WTC11 (cell line): ENCODE data around the gene STK33. TPM values are rescaled to one million over a fixed set of nuclear protein-coding genes. Genes with fewer than 3 reads are reported as not detected.

Experiments used
- ATAC-seq: fragments of 200-7000 bp; cut with Tn5 transposase; 2 replicates; pipeline ENCODE4 v1.10.0; 2021; ENCODE audit warnings: mild to moderate bottlenecking, moderate library complexity
- CTCF ChIA-PET: fragments of 300-600 bp; sonication (Branson Sonifier 250); formaldehyde crosslinking; loops from one replicate; lab custom pipeline; 2021; ENCODE audit warnings: antibody characterized with exemption; lab: Charles Lee
- POLR2A ChIA-PET: fragments of 350-600 bp; sonication (Branson Sonifier 250); formaldehyde crosslinking; loops from one replicate; lab custom pipeline; 2021; ENCODE audit warnings: antibody characterized with exemption; lab: Charles Lee
- DNase-seq: peaks from one replicate; pipeline ENCODE4 v3.0.0; 2021; ENCODE audit warnings: low spot score
- H3K27ac Mint-ChIP-seq: 2 replicates; pipeline ENCODE4 v1.8.0; 2021; ENCODE audit warnings: mixed read lengths
- H3K27me3 Mint-ChIP-seq: 2 replicates; pipeline ENCODE4 v1.8.0; 2021; ENCODE audit warnings: low read depth, mild to moderate bottlenecking, moderate library complexity, mixed read lengths
- H3K36me3 Mint-ChIP-seq: 2 replicates; pipeline ENCODE4 v1.8.0; 2021; ENCODE audit warnings: mixed read lengths
- H3K4me1 Mint-ChIP-seq: 2 replicates; pipeline ENCODE4 v1.8.0; 2022; ENCODE audit warnings: mixed read lengths
- H3K4me3 Mint-ChIP-seq: 2 replicates; pipeline ENCODE4 v1.8.0; 2021; ENCODE audit warnings: mild to moderate bottlenecking, moderate library complexity, mixed read lengths
- H3K9me3 Mint-ChIP-seq: 2 replicates; pipeline ENCODE4 v1.8.0; 2021; ENCODE audit warnings: mixed read lengths
- EMX1 ChIP-seq: fragments of 250-450 bp; sonication (Bioruptor Pico); IDR thresholded peaks from 2 replicates; pipeline ENCODE4 v1.8.0; 2021; ENCODE audit warnings: mild to moderate bottlenecking
- FOXJ3 ChIP-seq: sonication (generic); formaldehyde crosslinking; IDR thresholded peaks from 2 replicates; pipeline ENCODE4 v1.9.0; 2021; ENCODE audit warnings: missing genetic modification reagents, mild to moderate bottlenecking, borderline replicate concordance
- GABPB1 ChIP-seq: sonication (generic); formaldehyde crosslinking; IDR thresholded peaks from 2 replicates; pipeline ENCODE4 v1.8.1; 2023; ENCODE audit warnings: mild to moderate bottlenecking, missing genetic modification reagents
- MYBL2 ChIP-seq: sonication (generic); formaldehyde crosslinking; IDR thresholded peaks from 2 replicates; pipeline ENCODE4 v1.8.1; 2023; ENCODE audit warnings: mild to moderate bottlenecking, moderate library complexity, missing genetic modification reagents
- PRRX2 ChIP-seq: fragments of 250-450 bp; sonication (Bioruptor Pico); IDR thresholded peaks from 2 replicates; pipeline ENCODE4 v1.8.0; 2021; ENCODE audit warnings: mild to moderate bottlenecking
- RORB ChIP-seq: fragments of 250-450 bp; sonication (Bioruptor Pico); IDR thresholded peaks from 2 replicates; pipeline ENCODE4 v1.9.0; 2021; ENCODE audit warnings: mild to moderate bottlenecking
- SMAD4 ChIP-seq: sonication (generic); formaldehyde crosslinking; IDR thresholded peaks from 2 replicates; pipeline ENCODE4 v1.8.0; 2022; ENCODE audit warnings: mild to moderate bottlenecking, missing genetic modification reagents
- SP1 ChIP-seq: sonication (generic); formaldehyde crosslinking; conservative IDR thresholded peaks from 2 replicates; pipeline ENCODE4 v1.8.1; 2022; ENCODE audit warnings: missing genetic modification reagents
- ZNF396 ChIP-seq: fragments of 250-450 bp; sonication (Bioruptor Pico); IDR thresholded peaks from 2 replicates; pipeline ENCODE4 v1.8.0; 2021; ENCODE audit warnings: mild to moderate bottlenecking, moderate library complexity, borderline replicate concordance
- ZNF416 ChIP-seq: fragments of 250-450 bp; sonication (Bioruptor Pico); IDR thresholded peaks from 2 replicates; pipeline ENCODE4 v1.9.0; 2021; ENCODE audit warnings: mild to moderate bottlenecking, inconsistent platforms
- ZNF423 ChIP-seq: fragments of 250-450 bp; sonication (Bioruptor Pico); IDR thresholded peaks from 2 replicates; pipeline ENCODE4 v2.1.2; 2022; ENCODE audit warnings: mild to moderate bottlenecking, moderate library complexity
- ZNF532 ChIP-seq: fragments of 250-450 bp; sonication (Bioruptor Pico); IDR thresholded peaks from 2 replicates; pipeline ENCODE4 v1.9.0; 2021; ENCODE audit warnings: mild to moderate bottlenecking, borderline replicate concordance
- total RNA-seq: library from RNA; stranded (reverse); gene quantifications from 3 replicates; pipeline ENCODE4 v1.2.3, GENCODE V29; 2021
- TF ChIP-seq, protein P1 (sequence below): sonication (generic); formaldehyde crosslinking; IDR thresholded peaks from 2 replicates; pipeline ENCODE4 v1.8.1; 2022; ENCODE audit warnings: missing genetic modification reagents, borderline replicate concordance
- TF ChIP-seq, protein P2 (sequence below): sonication (generic); formaldehyde crosslinking; IDR thresholded peaks from 2 replicates; pipeline ENCODE4 v1.8.1; 2022; ENCODE audit warnings: low read depth, missing genetic modification reagents, borderline replicate concordance
- TF ChIP-seq, protein P3 (sequence below): fragments of 250-450 bp; sonication (Bioruptor Pico); IDR thresholded peaks from 2 replicates; pipeline ENCODE4 v1.9.0; 2021; ENCODE audit warnings: moderate library complexity, mild to moderate bottlenecking, inconsistent platforms, borderline replicate concordance
- TF ChIP-seq, protein P4 (sequence below): fragments of 250-450 bp; sonication (Bioruptor Pico); IDR thresholded peaks from 2 replicates; pipeline ENCODE4 v2.1.2; 2022; ENCODE audit warnings: mild to moderate bottlenecking, moderate library complexity
- TF ChIP-seq, protein P5 (sequence below): sonication (generic); formaldehyde crosslinking; IDR thresholded peaks from 2 replicates; pipeline ENCODE4 v1.8.1; 2023; ENCODE audit warnings: mild to moderate bottlenecking, missing genetic modification reagents, moderate library complexity

STK33 gene
- total RNA-seq, 1 experiment from 2014 or later, result 13.3 TPM

- CTCF ChIA-PET, result interaction anchor here (1.5 kb wide), 1 partner anchor 174 kb away, joined by 3 read pairs; no protein-coding TSS in a partner anchor
- Mint-ChIP-seq H3K27ac (no peak overlapping the region), H3K4me3 (no peak overlapping the region)
Measured at GRCh38 chr11:8392886-8393285, 201.1 kb downstream of the STK33 start.

More at GRCh38 chr11:8392886-8393285, 201.1 kb downstream of the STK33 start:
- peaks cover 29% of the 10 kb centered on the region for H3K9me3 Mint-ChIP-seq
- ATAC-seq, result no peak
- TF ChIP-seq, protein P1, sequence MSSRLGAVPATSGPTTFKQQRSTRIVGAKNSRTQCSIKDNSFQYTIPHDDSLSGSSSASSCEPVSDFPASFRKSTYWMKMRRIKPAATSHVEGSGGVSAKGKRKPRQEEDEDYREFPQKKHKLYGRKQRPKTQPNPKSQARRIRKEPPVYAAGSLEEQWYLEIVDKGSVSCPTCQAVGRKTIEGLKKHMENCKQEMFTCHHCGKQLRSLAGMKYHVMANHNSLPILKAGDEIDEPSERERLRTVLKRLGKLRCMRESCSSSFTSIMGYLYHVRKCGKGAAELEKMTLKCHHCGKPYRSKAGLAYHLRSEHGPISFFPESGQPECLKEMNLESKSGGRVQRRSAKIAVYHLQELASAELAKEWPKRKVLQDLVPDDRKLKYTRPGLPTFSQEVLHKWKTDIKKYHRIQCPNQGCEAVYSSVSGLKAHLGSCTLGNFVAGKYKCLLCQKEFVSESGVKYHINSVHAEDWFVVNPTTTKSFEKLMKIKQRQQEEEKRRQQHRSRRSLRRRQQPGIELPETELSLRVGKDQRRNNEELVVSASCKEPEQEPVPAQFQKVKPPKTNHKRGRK (CRISPR knock-in tag), result no peak
- TF ChIP-seq GABPB1 (CRISPR knock-in tag) (no peak), FOXJ3 (no peak), SP1 (CRISPR knock-in tag) (no peak), PRRX2 (no peak), ZNF423 (no peak), EMX1 (CRISPR knock-in tag) (no peak), ZNF532 (CRISPR knock-in tag) (no peak), ZNF416 (CRISPR knock-in tag) (no peak), RORB (CRISPR knock-in tag) (no peak), SMAD4 (CRISPR knock-in tag) (no peak), MYBL2 (CRISPR knock-in tag) (no peak), ZNF396 (no peak)
- TF ChIP-seq, protein P2, sequence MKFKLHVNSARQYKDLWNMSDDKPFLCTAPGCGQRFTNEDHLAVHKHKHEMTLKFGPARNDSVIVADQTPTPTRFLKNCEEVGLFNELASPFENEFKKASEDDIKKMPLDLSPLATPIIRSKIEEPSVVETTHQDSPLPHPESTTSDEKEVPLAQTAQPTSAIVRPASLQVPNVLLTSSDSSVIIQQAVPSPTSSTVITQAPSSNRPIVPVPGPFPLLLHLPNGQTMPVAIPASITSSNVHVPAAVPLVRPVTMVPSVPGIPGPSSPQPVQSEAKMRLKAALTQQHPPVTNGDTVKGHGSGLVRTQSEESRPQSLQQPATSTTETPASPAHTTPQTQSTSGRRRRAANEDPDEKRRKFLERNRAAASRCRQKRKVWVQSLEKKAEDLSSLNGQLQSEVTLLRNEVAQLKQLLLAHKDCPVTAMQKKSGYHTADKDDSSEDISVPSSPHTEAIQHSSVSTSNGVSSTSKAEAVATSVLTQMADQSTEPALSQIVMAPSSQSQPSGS (CRISPR knock-in tag), result no peak
- TF ChIP-seq, protein P3, sequence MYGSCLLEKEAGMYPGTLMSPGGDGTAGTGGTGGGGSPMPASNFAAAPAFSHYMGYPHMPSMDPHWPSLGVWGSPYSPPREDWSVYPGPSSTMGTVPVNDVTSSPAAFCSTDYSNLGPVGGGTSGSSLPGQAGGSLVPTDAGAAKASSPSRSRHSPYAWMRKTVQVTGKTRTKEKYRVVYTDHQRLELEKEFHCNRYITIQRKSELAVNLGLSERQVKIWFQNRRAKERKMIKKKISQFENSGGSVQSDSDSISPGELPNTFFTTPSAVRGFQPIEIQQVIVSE (CRISPR knock-in tag), result no peak
- TF ChIP-seq, protein P4, sequence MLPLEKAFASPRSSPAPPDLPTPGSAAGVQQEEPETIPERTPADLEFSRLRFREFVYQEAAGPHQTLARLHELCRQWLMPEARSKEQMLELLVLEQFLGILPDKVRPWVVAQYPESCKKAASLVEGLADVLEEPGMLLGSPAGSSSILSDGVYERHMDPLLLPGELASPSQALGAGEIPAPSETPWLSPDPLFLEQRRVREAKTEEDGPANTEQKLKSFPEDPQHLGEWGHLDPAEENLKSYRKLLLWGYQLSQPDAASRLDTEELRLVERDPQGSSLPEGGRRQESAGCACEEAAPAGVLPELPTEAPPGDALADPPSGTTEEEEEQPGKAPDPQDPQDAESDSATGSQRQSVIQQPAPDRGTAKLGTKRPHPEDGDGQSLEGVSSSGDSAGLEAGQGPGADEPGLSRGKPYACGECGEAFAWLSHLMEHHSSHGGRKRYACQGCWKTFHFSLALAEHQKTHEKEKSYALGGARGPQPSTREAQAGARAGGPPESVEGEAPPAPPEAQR (CRISPR knock-in tag), result no peak
- TF ChIP-seq, protein P5, sequence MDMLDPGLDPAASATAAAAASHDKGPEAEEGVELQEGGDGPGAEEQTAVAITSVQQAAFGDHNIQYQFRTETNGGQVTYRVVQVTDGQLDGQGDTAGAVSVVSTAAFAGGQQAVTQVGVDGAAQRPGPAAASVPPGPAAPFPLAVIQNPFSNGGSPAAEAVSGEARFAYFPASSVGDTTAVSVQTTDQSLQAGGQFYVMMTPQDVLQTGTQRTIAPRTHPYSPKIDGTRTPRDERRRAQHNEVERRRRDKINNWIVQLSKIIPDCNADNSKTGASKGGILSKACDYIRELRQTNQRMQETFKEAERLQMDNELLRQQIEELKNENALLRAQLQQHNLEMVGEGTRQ, result no peak
- no peaks in the 10 kb centered on the region for H3K27me3 Mint-ChIP-seq
- POLR2A ChIA-PET, result no interaction called here
- no peak for DNase-seq
- H3K36me3 Mint-ChIP-seq, result peaks cover 27% of the 10 kb centered on the region
- peaks cover 23% of the 10 kb centered on the region for H3K4me1 Mint-ChIP-seq
